ENCODE measurements around the gene LRCH3. TPM values are rescaled to one million over a fixed set of nuclear protein-coding genes. Genes with fewer than 3 reads are reported as not detected.
"Not testable (repeated sequence)": the region's sequence is repeated elsewhere in the genome, so short reads cannot be mapped to it uniquely, and the experiment has no call there.

Gene LRCH3
- total RNA-seq, 1 experiment from 2014 or later = 23.8 TPM

- DNase-seq (ENCODE audit: low spot score) = no peak
Measured at GRCh38 chr3:197882586-197882985, 91.5 kb downstream of the LRCH3 start.

GRCh38 chr3:197883541-197883940, 92.5 kb downstream of the LRCH3 start:
- no peak for DNase-seq (ENCODE audit: low spot score)

- DNase-seq (ENCODE audit: low spot score) = not testable (repeated sequence)
Measured at GRCh38 chr3:197884330-197884729, 93.3 kb downstream of the LRCH3 start.

GRCh38 chr3:197886052-197886451, 95.0 kb downstream of the LRCH3 start:
- not testable (repeated sequence) for DNase-seq (ENCODE audit: low spot score)

- not testable (repeated sequence) for DNase-seq (ENCODE audit: low spot score)
Measured at GRCh38 chr3:197887430-197888053, 96.5 kb downstream of the LRCH3 start.

- DNase-seq (ENCODE audit: low spot score) = no peak
Measured at GRCh38 chr3:197888511-197888910, 97.5 kb downstream of the LRCH3 start.

- no peak for DNase-seq (ENCODE audit: low spot score)
Measured at GRCh38 chr3:197889204-197889930, 98.3 kb downstream of the LRCH3 start.

GRCh38 chr3:197890693-197891092, 99.6 kb downstream of the LRCH3 start:
- no peak for DNase-seq (ENCODE audit: low spot score)

GRCh38 chr3:197892162-197892561, 101.1 kb downstream of the LRCH3 start:
- no peak for DNase-seq (ENCODE audit: low spot score)

- no peak for DNase-seq (ENCODE audit: low spot score)
Measured at GRCh38 chr3:197896421-197896820, 105.4 kb downstream of the LRCH3 start.

GRCh38 chr3:197899833-197900478, 108.9 kb downstream of the LRCH3 start:
- no peak for DNase-seq (ENCODE audit: low spot score)

- DNase-seq (ENCODE audit: low spot score) = no peak
Measured at GRCh38 chr3:197901626-197902025, 110.6 kb downstream of the LRCH3 start.

- DNase-seq (ENCODE audit: low spot score) = peak; percentile 88
Measured at GRCh38 chr3:197906023-197906849, 115.2 kb downstream of the LRCH3 start.

GRCh38 chr3:197906850-197907187, 115.8 kb downstream of the LRCH3 start:
- DNase-seq (ENCODE audit: low spot score) = no peak

GRCh38 chr3:197907196-197907595, 116.1 kb downstream of the LRCH3 start:
- no peak for DNase-seq (ENCODE audit: low spot score)

GRCh38 chr3:197908550-197908949, 117.5 kb downstream of the LRCH3 start:
- DNase-seq (ENCODE audit: low spot score) = peak; percentile 41

GRCh38 chr3:197908957-197909701, 118.1 kb downstream of the LRCH3 start:
- DNase-seq (ENCODE audit: low spot score) = peak; percentile 6

- DNase-seq (ENCODE audit: low spot score) = no peak
Measured at GRCh38 chr3:197912741-197913476, 121.9 kb downstream of the LRCH3 start.

GRCh38 chr3:197913641-197914380, 122.8 kb downstream of the LRCH3 start:
- no peak for DNase-seq (ENCODE audit: low spot score)

Data from A172 (cell line).